ENCODE results near the gene SPEN.
A peak's percentile ranks its signal among the peaks of the same experiment; 100 is the strongest.

The SPEN gene

DNA sequence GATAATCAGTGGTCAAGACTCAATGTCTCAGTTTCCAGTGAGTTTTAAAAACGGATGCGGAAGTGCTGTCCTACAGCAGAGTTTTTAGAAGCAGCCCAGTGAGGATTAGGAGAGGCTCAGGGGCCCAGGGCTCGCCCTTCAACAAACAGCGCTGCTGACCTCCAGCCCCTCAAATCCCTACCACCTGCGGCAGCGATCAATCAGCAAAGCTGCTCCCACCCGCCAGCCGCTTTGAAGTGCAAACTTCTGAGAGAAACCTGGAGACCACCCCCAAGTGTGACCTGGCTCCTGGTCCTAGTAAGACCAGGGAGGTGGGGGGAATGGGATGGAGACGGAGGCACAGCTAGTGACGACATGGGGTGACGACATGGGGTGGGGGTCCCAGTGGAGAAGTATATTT is 114.0 kb downstream of the SPEN start:
- DNase-seq (ENCODE audit: low read depth): no peak
- TF ChIP-seq, protein P1, sequence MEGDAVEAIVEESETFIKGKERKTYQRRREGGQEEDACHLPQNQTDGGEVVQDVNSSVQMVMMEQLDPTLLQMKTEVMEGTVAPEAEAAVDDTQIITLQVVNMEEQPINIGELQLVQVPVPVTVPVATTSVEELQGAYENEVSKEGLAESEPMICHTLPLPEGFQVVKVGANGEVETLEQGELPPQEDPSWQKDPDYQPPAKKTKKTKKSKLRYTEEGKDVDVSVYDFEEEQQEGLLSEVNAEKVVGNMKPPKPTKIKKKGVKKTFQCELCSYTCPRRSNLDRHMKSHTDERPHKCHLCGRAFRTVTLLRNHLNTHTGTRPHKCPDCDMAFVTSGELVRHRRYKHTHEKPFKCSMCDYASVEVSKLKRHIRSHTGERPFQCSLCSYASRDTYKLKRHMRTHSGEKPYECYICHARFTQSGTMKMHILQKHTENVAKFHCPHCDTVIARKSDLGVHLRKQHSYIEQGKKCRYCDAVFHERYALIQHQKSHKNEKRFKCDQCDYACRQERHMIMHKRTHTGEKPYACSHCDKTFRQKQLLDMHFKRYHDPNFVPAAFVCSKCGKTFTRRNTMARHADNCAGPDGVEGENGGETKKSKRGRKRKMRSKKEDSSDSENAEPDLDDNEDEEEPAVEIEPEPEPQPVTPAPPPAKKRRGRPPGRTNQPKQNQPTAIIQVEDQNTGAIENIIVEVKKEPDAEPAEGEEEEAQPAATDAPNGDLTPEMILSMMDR (conservative IDR thresholded peaks at IDR 0.05; ENCODE audit: control insufficient read depth, insufficient read depth, low read depth, low read length): no peak
- no peak overlapping the region for H3K4me3 ChIP-seq (ENCODE audit: control insufficient read depth, low read depth, low read length)

DNA sequence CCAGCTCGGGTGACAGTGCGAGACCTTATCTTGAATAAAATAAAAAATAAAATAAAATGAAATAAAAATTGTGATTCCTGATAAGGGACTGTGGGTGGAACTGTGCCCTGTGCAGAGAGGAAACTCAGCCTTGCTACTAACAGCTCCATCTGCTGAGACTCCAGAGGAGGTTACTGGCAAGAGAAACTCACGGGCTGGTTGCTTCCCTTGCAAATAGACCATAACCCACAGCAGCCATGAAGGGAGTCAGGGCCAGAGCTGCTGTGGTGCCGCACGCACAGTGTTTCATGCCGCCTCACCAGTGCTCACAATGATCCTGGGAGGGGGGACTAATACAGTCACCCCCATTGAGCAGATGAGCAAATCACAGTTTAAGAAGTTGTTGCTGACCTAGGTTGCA is 114.7 kb downstream of the SPEN start:
- TF ChIP-seq, protein P1 (conservative IDR thresholded peaks at IDR 0.05; ENCODE audit: control insufficient read depth, insufficient read depth, low read depth, low read length): no peak
- DNase-seq (ENCODE audit: low read depth): no peak
- no peak overlapping the region for H3K4me3 ChIP-seq (ENCODE audit: control insufficient read depth, low read depth, low read length)

DNA sequence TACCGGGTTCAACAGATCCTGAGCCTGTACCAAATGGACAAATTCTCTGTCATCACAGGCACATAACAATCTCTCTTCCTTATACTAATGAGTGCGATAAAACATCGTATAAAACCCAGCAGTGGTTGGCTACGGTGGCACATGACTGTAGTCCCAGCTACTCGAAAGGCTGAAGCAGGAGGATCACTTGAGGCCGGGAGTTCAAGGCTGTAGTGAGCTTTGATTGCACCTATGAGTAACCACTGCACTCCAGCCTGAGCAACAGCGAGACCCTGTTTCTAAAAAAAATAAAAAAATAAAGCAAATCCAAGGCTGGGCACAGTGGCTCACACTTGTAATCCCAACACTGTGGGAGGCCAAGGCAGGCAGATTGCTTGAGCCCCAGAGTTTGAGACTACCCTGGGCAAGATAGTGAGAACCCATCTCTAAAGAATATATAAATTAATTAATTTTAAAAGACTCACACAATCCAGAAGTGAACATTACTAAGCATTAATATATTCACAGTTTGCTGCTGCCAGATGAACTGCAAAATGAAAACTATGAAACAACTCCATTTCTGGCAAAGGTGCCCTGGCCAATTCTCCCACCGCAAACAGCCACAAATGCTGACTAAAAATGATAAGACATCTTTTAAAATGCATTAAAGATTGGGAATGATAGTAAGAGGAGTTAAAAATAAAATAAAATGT is 115.3 kb downstream of the SPEN start:
- TF ChIP-seq, protein P1 (conservative IDR thresholded peaks at IDR 0.05; ENCODE audit: control insufficient read depth, insufficient read depth, low read depth, low read length): no peak
- no peak overlapping the region for H3K4me3 ChIP-seq (ENCODE audit: control insufficient read depth, low read depth, low read length)
- DNase-seq (ENCODE audit: low read depth): no peak

GRCh38 chr1:15963363-15963967 is 116.0 kb downstream of the SPEN start:
- TF ChIP-seq, protein P1 (conservative IDR thresholded peaks at IDR 0.05; ENCODE audit: control insufficient read depth, insufficient read depth, low read depth, low read length): no peak
- DNase-seq (ENCODE audit: low read depth): no peak
- H3K4me3 ChIP-seq (ENCODE audit: control insufficient read depth, low read depth, low read length): no peak overlapping the region

DNA sequence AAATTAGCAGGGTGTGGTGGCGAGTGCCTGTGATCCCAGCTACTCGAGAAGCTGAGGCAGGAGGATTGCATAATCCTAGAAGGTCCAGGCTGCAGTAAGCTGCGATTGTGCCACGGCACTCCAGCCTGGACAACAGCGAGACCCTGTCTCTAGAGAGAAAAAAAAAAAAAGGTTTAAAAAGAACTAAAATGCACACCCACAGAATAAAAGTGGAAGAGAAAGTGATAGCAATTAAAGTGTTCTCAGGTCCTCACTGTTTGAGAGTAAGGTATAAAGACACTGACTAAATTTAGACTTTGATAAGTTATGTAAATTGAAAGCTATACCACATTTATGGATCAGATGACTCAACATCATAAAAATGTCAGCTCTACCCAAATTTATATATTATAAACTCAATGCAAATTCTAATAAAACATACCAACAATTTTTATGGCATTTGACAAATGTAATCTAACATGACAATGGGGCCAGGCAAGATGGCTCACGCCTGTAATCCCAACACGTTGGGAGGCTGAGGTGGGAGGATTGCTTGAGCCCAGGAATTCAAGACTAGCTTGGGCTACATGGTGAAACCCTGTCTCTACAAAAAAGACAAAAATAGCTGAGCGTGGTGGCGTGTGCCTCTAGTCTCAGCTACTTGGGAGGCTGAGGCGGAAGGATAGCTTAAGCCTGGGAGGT is 116.6 kb downstream of the SPEN start:
- TF ChIP-seq, protein P1 (conservative IDR thresholded peaks at IDR 0.05; ENCODE audit: control insufficient read depth, insufficient read depth, low read depth, low read length): no peak
- DNase-seq (ENCODE audit: low read depth): no peak
- H3K4me3 ChIP-seq (ENCODE audit: control insufficient read depth, low read depth, low read length): no peak overlapping the region

- no peak overlapping the region for H3K4me3 ChIP-seq (ENCODE audit: control insufficient read depth, low read depth, low read length)
- TF ChIP-seq, protein P1 (conservative IDR thresholded peaks at IDR 0.05; ENCODE audit: control insufficient read depth, insufficient read depth, low read depth, low read length): no peak
- peak; percentile 94 for DNase-seq (ENCODE audit: low read depth)
Measured at GRCh38 chr1:15965228-15965767, 117.8 kb downstream of the SPEN start.
